T-helper 17 cell (primary cell): ENCODE data around the gene RITA1. TPM values are rescaled to one million over a fixed set of nuclear protein-coding genes. Genes with fewer than 3 reads are reported as not detected.
A peak's percentile ranks its signal among the peaks of the same experiment; 100 is the strongest.

ENCODE experiments used
- ATAC-seq: fragments of 150-1000 bp; cut with Tn5 transposase; 2 replicates; pipeline ENCODE4 v1.10.0; 2021; ENCODE audit warnings: mild to moderate bottlenecking, moderate library complexity
- DNase-seq, 3 donors: peaks; one replicate each; pipeline versions ENCODE4 v3.0.0 to v3.0.0-alpha.2; 2020 to 2021
- H3K9me3 ChIP-seq: one replicate; pipeline ENCODE4 v1.7.0; 2013; ENCODE audit warnings: low read length, mild to moderate bottlenecking; ENCODE audit not compliant: control insufficient read depth, poor library complexity, severe bottlenecking
- H3K27ac Mint-ChIP-seq: one replicate; pipeline ENCODE4 v1.8.0; 2022; ENCODE audit warnings: mild to moderate bottlenecking, moderate library complexity, mixed read lengths
- H3K27me3 Mint-ChIP-seq: one replicate; pipeline ENCODE4 v1.8.0; 2022; ENCODE audit warnings: mixed read lengths
- H3K36me3 Mint-ChIP-seq: one replicate; pipeline ENCODE4 v1.8.0; 2022; ENCODE audit warnings: low read depth, mixed read lengths
- H3K4me1 Mint-ChIP-seq: one replicate; pipeline ENCODE4 v1.8.0; 2022; ENCODE audit warnings: mild to moderate bottlenecking, mixed read lengths
- H3K4me3 Mint-ChIP-seq: one replicate; pipeline ENCODE4 v1.8.0; 2022; ENCODE audit warnings: mild to moderate bottlenecking, moderate library complexity, mixed read lengths
- total RNA-seq, 4 donors: library from RNA in 2 of 4; stranded (reverse) in 2 of 4; gene quantifications; one replicate each; pipeline ENCODE4 v1.2.3 and lab custom pipeline; 2022 to 2026

Gene RITA1
- total RNA-seq, 2 donors from 2014 or later: 5.1 to 8.6 TPM

DNA sequence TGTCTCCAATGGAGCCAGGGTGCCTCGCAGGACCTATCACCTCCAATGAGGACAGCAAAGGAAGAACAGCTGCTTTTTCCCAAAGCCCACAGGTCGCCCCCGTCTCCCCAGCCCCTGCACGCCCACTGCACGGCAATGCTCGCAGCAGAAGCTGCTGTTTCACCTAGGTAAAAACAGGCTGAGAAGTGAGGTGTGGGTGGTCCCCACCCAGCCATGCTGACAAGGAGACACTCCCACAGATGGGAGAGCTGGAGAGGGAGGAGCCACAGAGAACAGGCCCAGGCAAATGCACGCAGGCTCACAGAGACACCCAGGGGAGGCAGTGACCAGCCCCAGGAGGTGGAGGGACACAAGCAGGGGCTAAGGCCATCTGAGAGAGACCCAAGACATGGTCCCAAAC is 25.6 kb upstream of the RITA1 start:
- H3K36me3 Mint-ChIP-seq: no peaks in the 10 kb centered on the region
- H3K4me1 Mint-ChIP-seq: no peaks in the 10 kb centered on the region
- H3K27ac Mint-ChIP-seq: peak overlapping the region; percentile 9
- H3K4me3 Mint-ChIP-seq: no peak overlapping the region
- no peaks in the 10 kb centered on the region for H3K9me3 ChIP-seq
- H3K27me3 Mint-ChIP-seq: no peaks in the 10 kb centered on the region
- DNase-seq (no peak), ATAC-seq (no peak)

DNA sequence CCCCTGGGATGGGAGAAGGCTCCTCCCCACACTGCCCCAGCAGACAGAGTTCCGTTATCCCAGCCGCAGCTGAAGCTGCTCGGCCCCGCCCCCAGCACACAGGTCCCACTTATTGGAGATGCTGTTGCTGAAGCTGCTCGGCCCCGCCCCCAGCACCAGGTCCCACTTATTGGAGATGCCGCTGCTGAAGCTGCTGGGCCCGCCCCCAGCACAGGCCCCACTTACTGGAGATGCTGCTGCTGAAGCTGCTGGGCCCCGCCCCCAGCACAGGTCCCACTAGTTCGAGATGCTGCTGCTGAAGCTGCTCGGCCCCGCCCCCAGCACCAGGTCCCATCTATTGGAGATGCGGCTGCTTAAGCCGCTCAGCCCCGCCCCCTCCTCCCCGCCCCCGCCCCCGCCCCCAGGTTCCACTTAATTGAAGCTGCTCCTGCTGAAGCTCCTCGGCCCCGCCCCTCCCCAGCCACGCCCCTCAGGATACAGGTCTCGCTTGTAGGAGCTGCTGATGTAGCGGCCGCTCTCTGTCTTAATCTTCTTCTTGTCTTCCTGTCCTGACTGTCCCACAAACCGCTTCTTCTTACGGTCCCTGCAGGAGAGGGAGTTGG is 24.0 kb upstream of the RITA1 start:
- Mint-ChIP-seq H3K4me3 (no peak overlapping the region), H3K36me3 (no peaks in the 10 kb centered on the region), H3K4me1 (peaks cover 2% of the 10 kb centered on the region), H3K27me3 (no peaks in the 10 kb centered on the region), H3K27ac (no peak overlapping the region)
- ATAC-seq: peak; percentile 22
- H3K9me3 ChIP-seq: no peaks in the 10 kb centered on the region
- DNase-seq: no peak

GRCh38 chr12:113162102-113163029 is 23.2 kb upstream of the RITA1 start:
- Mint-ChIP-seq H3K4me3 (no peak overlapping the region), H3K36me3 (no peaks in the 10 kb centered on the region), H3K4me1 (peaks cover 2% of the 10 kb centered on the region), H3K27ac (no peak overlapping the region), H3K27me3 (no peaks in the 10 kb centered on the region)
- no peak for DNase-seq
- no peak for ATAC-seq
- H3K9me3 ChIP-seq: no peaks in the 10 kb centered on the region

DNA sequence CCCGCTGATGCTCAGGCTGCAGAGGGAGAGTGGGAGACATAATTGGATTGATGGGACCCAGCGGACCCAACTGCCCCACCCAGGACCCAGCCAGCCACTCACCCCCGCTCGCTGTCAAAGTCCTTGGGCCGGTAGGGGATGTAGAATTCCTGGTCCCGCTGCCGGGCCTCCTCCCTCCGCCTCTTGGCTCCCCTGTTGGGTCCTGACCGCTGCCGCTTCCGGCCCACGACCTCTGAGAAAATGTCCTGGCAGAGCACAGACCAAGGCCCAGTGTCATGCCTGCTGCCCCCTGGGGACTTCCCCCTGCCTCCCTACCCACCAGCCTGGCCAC is 22.5 kb upstream of the RITA1 start:
- no peak overlapping the region for H3K27ac Mint-ChIP-seq
- no peaks in the 10 kb centered on the region for H3K36me3 Mint-ChIP-seq
- H3K4me1 Mint-ChIP-seq: peaks cover 2% of the 10 kb centered on the region

GRCh38 chr12:113164014-113164413 is 21.5 kb upstream of the RITA1 start:
- Mint-ChIP-seq H3K4me1 (peaks cover 2% of the 10 kb centered on the region), H3K4me3 (no peak overlapping the region), H3K27me3 (no peaks in the 10 kb centered on the region), H3K27ac (no peak overlapping the region), H3K36me3 (no peaks in the 10 kb centered on the region)
- DNase-seq: no peak
- no peaks in the 10 kb centered on the region for H3K9me3 ChIP-seq
- ATAC-seq: no peak

More for the DNA sequence above, 22.5 kb upstream of the RITA1 start:
- ATAC-seq: no peak
- H3K27me3 Mint-ChIP-seq: no peaks in the 10 kb centered on the region
- no peaks in the 10 kb centered on the region for H3K9me3 ChIP-seq
- H3K4me3 Mint-ChIP-seq: no peak overlapping the region
- no peak for DNase-seq

- no peak for DNase-seq
- no peak overlapping the region for H3K4me3 Mint-ChIP-seq
- no peaks in the 10 kb centered on the region for H3K36me3 Mint-ChIP-seq
- peaks cover 2% of the 10 kb centered on the region for H3K4me1 Mint-ChIP-seq
- no peaks in the 10 kb centered on the region for H3K9me3 ChIP-seq
- H3K27me3 Mint-ChIP-seq: no peaks in the 10 kb centered on the region
- ATAC-seq: no peak
- H3K27ac Mint-ChIP-seq: no peak overlapping the region
These were observed 19.7 kb upstream of the RITA1 start for GRCh38 chr12:113165521-113166450.

- DNase-seq (no peak), ATAC-seq (no peak)
- no peaks in the 10 kb centered on the region for H3K9me3 ChIP-seq
- Mint-ChIP-seq H3K4me3 (no peak overlapping the region), H3K36me3 (peaks cover 4% of the 10 kb centered on the region), H3K4me1 (peaks cover 7% of the 10 kb centered on the region), H3K27ac (no peak overlapping the region), H3K27me3 (no peaks in the 10 kb centered on the region)
These were observed 17.7 kb upstream of the RITA1 start for GRCh38 chr12:113167868-113168267.

- no peaks in the 10 kb centered on the region for H3K9me3 ChIP-seq
- Mint-ChIP-seq H3K4me1 (peaks cover 9% of the 10 kb centered on the region), H3K36me3 (peaks cover 7% of the 10 kb centered on the region), H3K4me3 (no peak overlapping the region), H3K27ac (no peak overlapping the region), H3K27me3 (no peaks in the 10 kb centered on the region)
- ATAC-seq (no peak), DNase-seq (no peak)
These were observed 15.8 kb upstream of the RITA1 start for GRCh38 chr12:113169697-113170096.

GRCh38 chr12:113170457-113170856 is 15.1 kb upstream of the RITA1 start:
- peaks cover 9% of the 10 kb centered on the region for H3K36me3 Mint-ChIP-seq

DNA sequence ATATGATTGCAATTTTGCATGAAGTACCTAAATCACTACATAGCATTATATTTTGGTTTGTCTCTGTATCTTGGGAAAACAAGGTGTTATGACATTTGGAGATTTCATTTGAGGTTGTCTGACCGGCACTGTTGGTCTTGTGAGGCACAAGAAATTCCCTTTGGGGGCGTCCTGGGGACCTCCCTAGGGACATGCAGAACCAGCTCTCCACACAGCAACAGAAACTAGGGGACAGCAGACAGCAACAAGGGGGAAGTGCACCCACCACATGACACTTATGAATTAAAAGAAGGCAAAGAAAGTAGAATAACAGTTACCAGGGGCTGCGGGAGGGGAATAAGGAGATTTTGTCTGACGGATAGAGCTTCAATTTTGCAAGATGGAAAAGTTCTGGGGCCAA is 14.6 kb upstream of the RITA1 start:
- ATAC-seq: no peak
- Mint-ChIP-seq H3K4me1 (peaks cover 8% of the 10 kb centered on the region), H3K27me3 (no peaks in the 10 kb centered on the region), H3K36me3 (peaks cover 9% of the 10 kb centered on the region), H3K27ac (peak overlapping the region; percentile 73), H3K4me3 (no peak overlapping the region)
- no peaks in the 10 kb centered on the region for H3K9me3 ChIP-seq
- DNase-seq: no peak

More at GRCh38 chr12:113170457-113170856, 15.1 kb upstream of the RITA1 start:
- ATAC-seq (no peak), DNase-seq (no peak)
- Mint-ChIP-seq H3K4me1 (peaks cover 9% of the 10 kb centered on the region), H3K27ac (peak overlapping the region; percentile 73), H3K4me3 (no peak overlapping the region), H3K27me3 (no peaks in the 10 kb centered on the region)
- H3K9me3 ChIP-seq: no peaks in the 10 kb centered on the region

GRCh38 chr12:113171543-113171942 is 14.0 kb upstream of the RITA1 start:
- peaks cover 9% of the 10 kb centered on the region for H3K36me3 Mint-ChIP-seq

GRCh38 chr12:113172185-113172584 is 13.3 kb upstream of the RITA1 start:
- Mint-ChIP-seq H3K27me3 (no peaks in the 10 kb centered on the region), H3K4me3 (no peak overlapping the region), H3K36me3 (peaks cover 9% of the 10 kb centered on the region), H3K27ac (no peak overlapping the region), H3K4me1 (peaks cover 7% of the 10 kb centered on the region)
- DNase-seq (no peak), ATAC-seq (no peak)
- no peaks in the 10 kb centered on the region for H3K9me3 ChIP-seq

More at GRCh38 chr12:113171543-113171942, 14.0 kb upstream of the RITA1 start:
- no peak for ATAC-seq
- Mint-ChIP-seq H3K27ac (no peak overlapping the region), H3K27me3 (no peaks in the 10 kb centered on the region), H3K4me1 (peaks cover 7% of the 10 kb centered on the region), H3K4me3 (no peak overlapping the region)
- DNase-seq: no peak
- H3K9me3 ChIP-seq: no peaks in the 10 kb centered on the region

GRCh38 chr12:113173081-113173698 is 12.3 kb upstream of the RITA1 start:
- Mint-ChIP-seq H3K27me3 (no peaks in the 10 kb centered on the region), H3K36me3 (peaks cover 9% of the 10 kb centered on the region), H3K27ac (no peak overlapping the region), H3K4me3 (no peak overlapping the region), H3K4me1 (peaks cover 7% of the 10 kb centered on the region)
- H3K9me3 ChIP-seq: no peaks in the 10 kb centered on the region
- no peak for ATAC-seq
- DNase-seq: no peak
